HG02852 (cell line): Measurements from ENCODE around the gene APOBR.
"Not testable (repeated sequence)": the region's sequence is repeated elsewhere in the genome, so short reads cannot be mapped to it uniquely, and the experiment has no call there.

Experiments
- ATAC-seq: cut with Tn5 transposase; IDR thresholded peaks from one replicate; pipeline ENCODE4 v1.9.1; 2021; ENCODE audit warnings: mild to moderate bottlenecking, moderate library complexity; ENCODE audit not compliant: unreplicated experiment

The APOBR gene, protein sequence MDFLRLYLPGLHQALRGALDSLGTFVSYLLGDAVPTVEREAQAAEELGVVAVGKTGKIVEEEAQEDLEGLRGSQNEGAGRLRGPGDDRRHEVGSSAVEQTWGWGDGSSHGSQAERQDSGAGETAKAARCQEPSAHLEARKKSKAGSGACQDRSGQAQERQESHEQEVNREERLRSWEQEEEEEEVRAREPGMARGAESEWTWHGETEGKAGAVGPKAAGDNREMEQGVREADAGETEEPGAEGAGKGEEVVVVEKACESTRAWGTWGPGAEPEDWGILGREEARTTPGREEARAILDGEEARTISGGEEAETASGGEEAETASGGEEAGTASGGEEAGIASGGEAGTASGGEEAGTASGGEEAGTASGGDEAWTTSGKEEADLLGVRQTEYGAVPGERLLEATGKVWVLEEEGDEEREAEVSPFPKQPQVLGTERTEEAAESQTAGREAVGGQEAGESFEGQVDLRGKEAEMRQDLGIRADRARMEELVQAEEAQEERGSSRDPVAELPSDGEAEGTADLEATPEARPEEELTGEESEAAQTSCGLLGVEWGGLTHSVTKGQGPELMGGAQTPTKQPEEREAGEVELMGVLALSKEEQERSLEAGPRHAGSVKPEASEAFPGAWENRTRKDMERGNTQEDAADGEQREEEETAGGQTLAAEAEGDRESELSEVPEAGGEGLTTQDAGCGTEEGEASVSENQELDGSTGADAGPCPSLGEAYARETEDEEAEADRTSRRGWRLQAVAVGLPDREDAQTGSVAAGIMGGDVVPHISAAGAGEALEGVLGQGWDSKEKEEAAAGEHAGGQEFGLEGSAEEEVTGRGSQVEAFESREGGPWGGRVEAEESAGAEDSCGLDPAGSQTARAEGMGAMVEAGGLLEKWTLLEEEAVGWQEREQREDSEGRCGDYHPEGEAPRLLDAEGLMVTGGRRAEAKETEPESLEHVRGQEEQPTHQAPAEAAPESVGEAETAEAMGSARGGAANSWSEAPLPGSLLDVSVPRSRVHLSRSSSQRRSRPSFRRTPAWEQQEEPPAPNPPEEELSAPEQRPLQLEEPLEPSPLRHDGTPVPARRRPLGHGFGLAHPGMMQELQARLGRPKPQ

DNA sequence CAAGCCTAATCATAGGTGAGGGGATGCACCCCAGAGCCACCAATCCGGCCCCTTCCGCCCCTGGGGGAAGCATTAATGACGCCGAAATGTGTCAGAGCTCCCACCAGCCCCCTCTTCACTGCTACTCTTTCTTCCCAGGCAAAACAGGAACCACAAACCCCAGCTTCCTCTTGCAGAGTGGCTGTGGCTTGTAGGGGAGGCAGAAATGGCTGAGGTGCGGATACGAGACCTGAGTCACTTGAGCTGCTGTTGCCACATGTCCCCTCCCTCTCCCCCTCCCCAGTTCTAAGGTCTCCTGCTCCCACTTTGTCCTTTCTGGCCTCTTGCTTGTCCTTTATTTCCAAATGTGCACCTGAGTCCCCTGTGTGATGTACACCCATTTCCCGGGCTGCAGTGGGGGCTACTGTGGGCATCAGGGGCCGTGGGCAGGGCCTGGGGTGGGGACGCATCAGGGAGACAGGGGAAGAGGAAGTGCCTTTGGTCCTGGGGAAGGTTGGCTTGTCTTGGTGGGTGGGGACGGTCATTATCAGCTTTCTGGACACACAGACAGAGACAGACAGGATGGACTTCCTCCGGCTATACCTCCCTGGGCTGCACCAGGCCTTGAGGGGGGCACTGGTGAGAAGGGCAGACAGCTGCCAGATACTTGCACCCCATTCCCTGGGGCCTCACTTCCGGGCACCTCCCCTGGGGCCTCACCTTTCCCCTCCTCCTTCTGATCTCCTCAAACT is at the start of gene APOBR:
TSS of gene APOBR (plus strand) at position 523 of the 731 bp plus-strand sequence. CDS start at position 562, 39 bp downstream.
- peak; percentile 59 for ATAC-seq

GRCh38 chr16:28446388-28446787 is 48.1 kb upstream of the APOBR start:
- not testable (repeated sequence) for ATAC-seq

- ATAC-seq: not testable (repeated sequence)
Measured at GRCh38 chr16:28447081-28447480, 47.4 kb upstream of the APOBR start.

DNA sequence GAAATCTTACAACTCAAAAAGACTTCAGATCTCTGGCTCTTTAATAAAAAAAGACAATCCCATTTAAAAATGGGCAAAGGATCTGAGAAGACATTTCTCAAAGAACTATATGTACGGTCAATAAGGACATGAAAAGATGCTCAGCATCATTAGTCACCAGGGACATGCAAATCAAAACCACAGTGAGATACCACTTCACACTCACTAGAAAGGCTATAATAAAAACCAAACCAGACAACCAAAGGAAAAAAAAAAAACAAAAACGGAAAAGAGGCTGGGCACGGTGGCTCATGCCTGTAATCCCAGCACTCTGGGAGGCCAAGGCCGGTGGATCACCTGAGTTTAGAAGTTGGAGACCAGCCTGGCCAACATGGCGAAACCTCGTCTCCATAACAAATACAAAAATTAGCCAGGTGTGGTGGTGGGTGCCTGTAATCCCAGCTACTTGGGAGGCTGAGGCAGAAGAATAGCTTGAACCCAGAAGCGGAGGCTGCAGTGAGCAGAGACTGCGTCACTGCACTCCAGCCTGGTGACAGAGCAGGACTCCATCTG is 20.7 kb upstream of the APOBR start:
- ATAC-seq: no peak

- no peak for ATAC-seq
Measured at GRCh38 chr16:28475221-28475620, 19.2 kb upstream of the APOBR start.

DNA sequence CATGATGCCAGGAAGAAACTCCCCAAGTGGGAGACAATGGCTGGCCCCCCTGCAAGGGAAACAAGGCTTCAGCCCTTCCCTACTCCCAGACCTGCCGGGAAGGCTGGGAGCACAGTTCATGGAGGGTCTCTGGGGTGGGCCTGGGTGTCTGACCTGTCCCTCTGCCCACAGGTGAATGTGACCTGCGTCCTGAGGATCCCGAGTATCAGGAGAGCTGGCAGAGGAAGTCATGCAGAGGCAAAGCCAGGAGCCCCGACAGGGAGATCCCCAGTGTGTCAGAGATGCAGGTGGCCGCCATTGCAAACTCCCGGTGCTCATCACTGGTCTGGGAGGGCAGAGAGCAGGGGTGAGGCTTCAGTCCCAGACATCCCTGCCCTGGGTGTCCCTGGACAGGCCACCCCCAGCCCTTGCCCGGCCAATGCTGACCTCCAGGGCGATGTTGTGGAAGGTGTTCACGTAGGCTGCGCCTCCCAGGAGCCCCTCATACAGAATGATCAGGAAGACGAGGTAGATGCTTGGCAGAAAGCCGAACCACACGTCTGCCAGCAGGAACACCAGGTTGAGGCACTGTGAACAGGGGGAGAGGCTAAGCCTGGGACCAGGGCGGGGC is 17.0 kb upstream of the APOBR start:
- ATAC-seq: no peak

GRCh38 chr16:28478506-28479180 is 15.8 kb upstream of the APOBR start:
- no peak for ATAC-seq

DNA sequence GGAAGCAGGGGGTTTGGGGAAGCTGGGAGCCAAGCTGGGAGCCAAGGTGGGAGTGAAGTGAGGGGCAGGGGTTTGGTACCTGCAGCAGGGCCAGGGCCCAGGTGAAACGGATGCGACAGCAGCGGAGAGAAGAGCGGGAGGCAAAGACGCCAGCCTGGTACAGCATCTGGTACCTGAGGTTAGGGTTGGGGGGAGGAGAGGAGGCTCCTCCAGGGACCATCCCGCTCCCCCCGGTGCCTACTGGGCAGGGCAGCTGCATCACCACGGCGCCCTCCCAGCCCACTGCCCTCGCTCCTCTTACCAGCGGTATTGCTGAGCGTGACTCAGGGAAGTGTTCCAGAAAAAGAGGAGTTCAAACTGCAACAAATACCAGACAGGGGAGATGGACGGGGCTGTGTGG is 12.4 kb upstream of the APOBR start:
- ATAC-seq: no peak

GRCh38 chr16:28483361-28483760 is 11.1 kb upstream of the APOBR start:
- ATAC-seq: not testable (repeated sequence)

GRCh38 chr16:28486266-28486665 is 8.2 kb upstream of the APOBR start:
- ATAC-seq: no peak

- no peak for ATAC-seq
Measured at GRCh38 chr16:28491230-28491969, 3.0 kb upstream of the APOBR start.

- ATAC-seq: peak; percentile 67
Measured at GRCh38 chr16:28491970-28492474, 2.4 kb upstream of the APOBR start, which contains the start of gene CLN3. TSS of gene CLN3 (minus strand) at chr16:28492074. CDS start at chr16:28491759, 315 bp downstream.

GRCh38 chr16:28492511-28492910 is 1.9 kb upstream of the APOBR start:
- ATAC-seq: no peak

DNA sequence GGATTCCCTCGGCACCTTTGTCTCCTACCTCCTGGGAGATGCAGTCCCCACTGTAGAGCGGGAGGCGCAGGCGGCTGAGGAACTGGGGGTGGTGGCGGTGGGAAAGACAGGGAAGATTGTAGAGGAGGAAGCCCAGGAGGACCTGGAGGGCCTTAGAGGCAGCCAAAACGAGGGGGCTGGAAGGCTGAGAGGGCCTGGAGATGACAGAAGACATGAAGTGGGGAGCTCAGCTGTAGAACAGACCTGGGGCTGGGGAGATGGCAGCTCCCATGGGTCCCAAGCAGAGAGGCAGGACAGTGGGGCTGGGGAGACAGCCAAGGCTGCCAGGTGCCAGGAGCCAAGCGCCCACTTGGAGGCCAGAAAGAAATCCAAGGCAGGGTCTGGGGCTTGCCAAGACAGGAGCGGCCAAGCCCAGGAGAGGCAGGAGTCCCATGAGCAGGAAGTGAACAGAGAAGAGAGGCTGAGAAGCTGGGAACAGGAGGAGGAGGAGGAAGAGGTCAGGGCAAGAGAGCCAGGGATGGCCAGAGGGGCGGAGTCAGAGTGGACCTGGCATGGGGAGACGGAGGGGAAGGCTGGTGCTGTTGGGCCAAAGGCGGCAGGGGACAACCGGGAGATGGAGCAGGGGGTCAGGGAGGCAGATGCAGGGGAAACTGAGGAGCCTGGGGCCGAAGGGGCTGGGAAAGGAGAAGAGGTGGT is 803 bp downstream of the APOBR start:
- no peak for ATAC-seq

DNA sequence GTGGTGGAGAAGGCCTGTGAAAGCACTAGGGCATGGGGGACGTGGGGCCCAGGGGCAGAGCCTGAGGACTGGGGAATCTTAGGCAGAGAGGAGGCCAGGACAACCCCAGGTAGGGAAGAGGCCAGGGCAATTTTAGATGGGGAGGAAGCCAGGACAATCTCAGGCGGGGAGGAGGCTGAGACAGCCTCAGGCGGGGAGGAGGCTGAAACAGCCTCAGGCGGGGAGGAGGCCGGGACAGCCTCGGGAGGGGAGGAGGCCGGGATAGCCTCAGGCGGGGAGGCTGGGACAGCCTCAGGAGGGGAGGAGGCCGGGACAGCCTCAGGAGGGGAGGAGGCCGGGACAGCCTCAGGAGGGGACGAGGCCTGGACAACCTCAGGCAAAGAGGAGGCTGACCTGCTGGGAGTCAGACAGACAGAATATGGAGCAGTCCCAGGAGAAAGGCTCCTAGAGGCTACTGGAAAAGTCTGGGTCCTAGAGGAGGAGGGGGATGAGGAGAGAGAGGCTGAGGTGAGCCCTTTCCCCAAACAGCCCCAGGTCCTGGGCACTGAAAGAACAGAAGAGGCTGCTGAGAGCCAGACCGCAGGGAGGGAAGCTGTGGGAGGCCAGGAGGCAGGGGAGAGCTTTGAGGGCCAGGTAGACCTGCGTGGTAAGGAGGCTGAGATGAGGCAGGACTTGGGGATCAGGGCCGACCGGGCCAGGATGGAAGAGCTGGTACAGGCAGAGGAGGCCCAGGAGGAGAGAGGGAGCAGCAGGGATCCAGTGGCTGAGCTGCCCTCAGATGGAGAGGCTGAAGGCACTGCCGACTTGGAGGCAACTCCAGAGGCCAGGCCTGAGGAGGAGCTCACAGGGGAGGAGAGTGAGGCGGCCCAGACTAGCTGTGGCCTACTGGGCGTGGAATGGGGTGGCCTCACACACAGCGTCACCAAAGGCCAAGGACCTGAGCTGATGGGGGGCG is 1.6 kb downstream of the APOBR start:
- ATAC-seq: no peak

DNA sequence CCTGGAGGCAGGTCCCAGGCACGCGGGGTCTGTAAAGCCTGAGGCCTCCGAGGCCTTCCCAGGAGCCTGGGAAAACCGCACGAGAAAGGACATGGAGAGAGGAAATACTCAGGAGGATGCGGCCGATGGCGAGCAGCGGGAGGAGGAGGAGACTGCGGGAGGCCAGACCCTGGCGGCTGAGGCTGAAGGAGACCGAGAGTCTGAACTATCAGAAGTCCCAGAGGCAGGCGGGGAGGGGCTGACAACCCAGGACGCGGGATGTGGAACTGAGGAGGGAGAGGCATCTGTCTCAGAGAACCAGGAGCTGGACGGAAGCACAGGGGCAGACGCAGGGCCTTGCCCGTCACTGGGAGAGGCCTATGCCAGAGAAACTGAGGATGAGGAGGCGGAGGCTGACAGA is 2.4 kb downstream of the APOBR start:
- no peak for ATAC-seq

DNA sequence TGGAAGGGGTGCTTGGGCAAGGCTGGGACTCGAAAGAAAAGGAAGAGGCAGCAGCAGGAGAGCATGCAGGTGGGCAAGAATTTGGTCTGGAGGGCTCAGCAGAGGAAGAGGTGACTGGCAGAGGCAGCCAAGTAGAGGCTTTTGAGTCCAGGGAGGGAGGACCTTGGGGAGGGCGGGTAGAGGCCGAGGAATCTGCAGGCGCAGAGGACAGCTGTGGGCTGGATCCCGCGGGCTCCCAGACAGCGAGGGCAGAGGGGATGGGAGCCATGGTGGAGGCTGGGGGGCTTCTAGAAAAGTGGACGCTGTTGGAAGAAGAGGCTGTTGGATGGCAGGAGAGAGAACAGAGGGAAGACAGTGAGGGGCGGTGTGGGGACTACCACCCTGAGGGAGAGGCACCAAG is 2.9 kb downstream of the APOBR start:
- no peak for ATAC-seq
